GM12878 (cell line): ENCODE data around the gene FANK1. TPM values are rescaled to one million over a fixed set of nuclear protein-coding genes. Genes with fewer than 3 reads are reported as not detected.

ENCODE experiments used
- ATAC-seq: fragments of 200-7000 bp; cut with Tn5 transposase; 3 replicates; pipeline ENCODE4 v1.9.1; 2020; ENCODE audit warnings: mild to moderate bottlenecking, moderate library complexity
- BruUV-seq: library from RNA; stranded (reverse); fragments of 400-500 nt; replicated peaks from 2 replicates; lab custom pipeline; 2021; lab: Mats Ljungman, UMichigan
- CTCF ChIA-PET: fragments of 300-600 bp; sonication (Branson Sonifier 250); formaldehyde crosslinking; extraction: SDS; loops from one replicate; lab custom pipeline; 2021; ENCODE audit warnings: inconsistent platforms; lab: Yijun Ruan, JAX
- POLR2A ChIA-PET: fragments of 350-600 bp; formaldehyde crosslinking; extraction: SDS; loops from one replicate; lab custom pipeline; 2021; ENCODE audit warnings: inconsistent platforms; lab: Charles Lee
- RAD21 ChIA-PET: fragments of 300-600 bp; sonication (Branson Sonifier 250); formaldehyde crosslinking; loops from one replicate; lab custom pipeline; 2023; ENCODE audit warnings: antibody characterized with exemption; ENCODE audit not compliant: unreplicated experiment; lab: Charles Lee
- SMC1A ChIA-PET: fragments of 300-600 bp; sonication (Branson Sonifier 250); formaldehyde crosslinking; loops from one replicate; lab custom pipeline; 2023; ENCODE audit not compliant: unreplicated experiment, uncharacterized antibody; lab: Charles Lee
- DNase-seq: peaks from one replicate; pipeline ENCODE4 v3.0.0-alpha.2; 2011; ENCODE audit warnings: low read depth, low spot score
- FAIRE-seq: peaks from 3 replicates; lab custom pipeline; 2011; peaks lifted over from hg19 to GRCh38; lab: Jason Lieb, UNC
- H2AFZ ChIP-seq: 2 replicates; pipeline ENCODE4 v1.6.0; 2011; ENCODE audit warnings: low read depth, low read length, control low read depth; ENCODE audit not compliant: control insufficient read depth
- H3K27ac ChIP-seq: 2 replicates; pipeline ENCODE4 v1.5.1; 2011; ENCODE audit warnings: control low read depth; ENCODE audit not compliant: control insufficient read depth, insufficient read depth
- H3K27me3 ChIP-seq, 2 experiments: replicated peaks in 1 of 2; 2 replicates each; pipeline versions ENCODE4 v1.6.0 to v1.6.1; 2011; ENCODE audit warnings: low read length in 1 of 2; ENCODE audit not compliant: control insufficient read depth in 2 of 2, insufficient read depth in 2 of 2
- H3K36me3 ChIP-seq, 2 experiments: 2 replicates each; pipeline ENCODE4 v1.5.1; 2011; ENCODE audit warnings: low read length in 1 of 2; ENCODE audit not compliant: control insufficient read depth in 2 of 2, insufficient read depth in 2 of 2
- H3K4me1 ChIP-seq: 2 replicates; pipeline ENCODE4 v1.6.1; 2011; ENCODE audit warnings: mild to moderate bottlenecking, low read length, moderate library complexity, mixed read lengths; ENCODE audit not compliant: control insufficient read depth, insufficient read depth
- H3K4me2 ChIP-seq: 2 replicates; pipeline ENCODE4 v1.6.0; 2011; ENCODE audit warnings: control low read depth; ENCODE audit not compliant: control insufficient read depth, insufficient read depth
- H3K4me3 ChIP-seq: fragments of 200-600 bp; sonication (generic); 2 replicates; pipeline ENCODE4 v1.5.1; 2016
- H3K79me2 ChIP-seq: 2 replicates; pipeline ENCODE4 v1.6.0; 2011; ENCODE audit warnings: low read length; ENCODE audit not compliant: control insufficient read depth, insufficient read depth
- H3K9ac ChIP-seq: 2 replicates; pipeline ENCODE4 v1.8.0; 2011; ENCODE audit warnings: low read length, control low read depth, mixed read lengths; ENCODE audit not compliant: control insufficient read depth, insufficient read depth
- H3K9me3 ChIP-seq: replicated peaks from 3 replicates; pipeline ENCODE4 v1.5.1; 2011; ENCODE audit warnings: mild to moderate bottlenecking, low read length; ENCODE audit not compliant: control insufficient read depth, insufficient read depth
- H4K20me1 ChIP-seq: 2 replicates; pipeline ENCODE4 v1.6.0; 2011; ENCODE audit not compliant: control insufficient read depth, insufficient read depth
- DPF2 ChIP-seq: fragments of 450-650 bp; IDR thresholded peaks from 2 replicates; pipeline ENCODE4 v1.6.1; 2017; ENCODE audit warnings: mild to moderate bottlenecking
- ELK1 ChIP-seq: IDR thresholded peaks from 2 replicates; pipeline ENCODE4 v1.6.1; 2012; ENCODE audit warnings: low read depth, low read length, improper control_type of control experiment
- EZH2 ChIP-seq: IDR thresholded peaks from 2 replicates; pipeline ENCODE4 v1.6.1; 2012; ENCODE audit warnings: low read depth, mild to moderate bottlenecking, control low read depth, inconsistent platforms, low read length, borderline replicate concordance; ENCODE audit not compliant: control insufficient read depth
- GABPA ChIP-seq: IDR thresholded peaks from 2 replicates; pipeline ENCODE4 v1.6.1; 2014; ENCODE audit warnings: antibody characterized with exemption, low read depth, mild to moderate bottlenecking, inconsistent platforms
- HDGF ChIP-seq: fragments of 450-650 bp; IDR thresholded peaks from 2 replicates; pipeline ENCODE4 v1.6.1; 2016; ENCODE audit warnings: antibody characterized with exemption
- IKZF1 ChIP-seq: fragments of 450-650 bp; conservative IDR thresholded peaks from 2 replicates; pipeline ENCODE4 v1.6.1; 2017; ENCODE audit warnings: antibody characterized with exemption, mild to moderate bottlenecking
- NFXL1 ChIP-seq: fragments of 450-650 bp; IDR thresholded peaks from 2 replicates; pipeline ENCODE4 v1.6.1; 2017; ENCODE audit warnings: antibody characterized with exemption, mild to moderate bottlenecking, borderline replicate concordance
- SIN3A ChIP-seq: IDR thresholded peaks from 2 replicates; pipeline ENCODE4 v1.6.1; 2012; ENCODE audit warnings: low read depth, low read length, improper control_type of control experiment
- SIX5 ChIP-seq: IDR thresholded peaks from 2 replicates; pipeline ENCODE4 v1.6.1; 2011; ENCODE audit warnings: mild to moderate bottlenecking, low read depth, low read length, moderate library complexity; ENCODE audit not compliant: severe bottlenecking
- SMC3 ChIP-seq: IDR thresholded peaks from 2 replicates; pipeline ENCODE4 v1.6.1; 2011; ENCODE audit warnings: low read length, improper control_type of control experiment, borderline replicate concordance
- USF2 ChIP-seq: IDR thresholded peaks from 2 replicates; pipeline ENCODE4 v1.6.1; 2011; ENCODE audit warnings: low read depth, low read length, improper control_type of control experiment, borderline replicate concordance
- ZNF274 ChIP-seq: IDR thresholded peaks from one replicate; pipeline ENCODE4 v1.8.0; 2011; ENCODE audit not compliant: insufficient read length, insufficient read depth
- ZNF687 ChIP-seq: fragments of 450-650 bp; IDR thresholded peaks from 2 replicates; pipeline ENCODE4 v1.6.1; 2017; ENCODE audit warnings: mild to moderate bottlenecking, moderate library complexity
- WGBS: methylation state at CpG from one replicate; pipeline ENCODE4 v1.1.6; 2016; ENCODE audit warnings: low lambda C conversion rate; ENCODE audit not compliant: insufficient replicate concordance, insufficient coverage; ENCODE audit errors: missing lambda C conversion rate; 5-methylcytosine and 5-hydroxymethylcytosine counted together
- in situ Hi-C: fragments of 300-500 bp; cut with MboI; formaldehyde crosslinking; loops from 9 replicates; pipeline ENCODE4 v1.14.3; 2018; ENCODE audit warnings: mixed read lengths
- intact Hi-C: fragments of 100-400 bp; cut with micrococcal nuclease; formaldehyde crosslinking; loops from one replicate; pipeline ENCODE4 v1.14.2; 2022; ENCODE audit not compliant: unreplicated experiment
- polyA plus RNA-seq, 11 experiments: library from polyadenylated mRNA; depleted of rRNA in 4 of 11; unstranded in 6 of 11; stranded (reverse) in 5 of 11; fragments of >200 nt; fragmentation: Nextera tagmentation in 4 of 11; fragmentation: Illumina TruSeq in 1 of 11; extraction: Ambion mirVana in 4 of 11; extraction: Trizol in 1 of 11; gene quantifications; 1 replicate in 1 of 11; 2 replicates in 10 of 11; pipeline versions ENCODE4 v1.2.1 to v1.2.3, GENCODE V29; 2011 to 2016; ENCODE audit warnings: inconsistent platforms in 2 of 11, missing spikeins in 2 of 11, low read depth in 1 of 11
- total RNA-seq, 4 experiments: library from RNA; depleted of rRNA in 3 of 4; stranded (reverse); fragments of >200 nt in 3 of 4; fragmentation: Illumina TruSeq in 1 of 4; extraction: Trizol in 1 of 4; gene quantifications; 2 replicates each; pipeline versions ENCODE4 v1.2.1 to v1.2.3, GENCODE V29; 2013 to 2021

Gene FANK1
- total and polyA plus RNA-seq, 10 of the 15 experiments (the other 5 are each of a cell fraction or from before 2014, with no cell fraction given), result 0.07 to 0.16 (median 0.13) TPM; not detected in 6

GRCh38 chr10:125999694-126000093 lies 103.3 kb downstream of the FANK1 start:
- no peak overlapping the region for H3K4me3 ChIP-seq
- POLR2A ChIA-PET, result no interaction called here
- in situ Hi-C loops, result no loop called here
- intact Hi-C loops, result no loop called here
- no peak for FAIRE-seq
- no peaks in the 10 kb centered on the region for H4K20me1 ChIP-seq
- 12% methylated on average over 3 of the region's 3 CpGs for WGBS
- BruUV-seq, result no TSS peak
- CTCF ChIA-PET, result no interaction called here
- H3K4me1 ChIP-seq, result no peaks in the 10 kb centered on the region
- no peak overlapping the region for H3K4me2 ChIP-seq
- no peaks in the 10 kb centered on the region for H3K36me3 ChIP-seq
- ATAC-seq, result no peak
- RAD21 ChIA-PET, result no interaction called here
- H3K9me3 ChIP-seq, result no peaks in the 10 kb centered on the region
- DNase-seq, result no peak
- H3K79me2 ChIP-seq, result no peaks in the 10 kb centered on the region
- no peak for TF ChIP-seq HDGF
- no peak for TF ChIP-seq GABPA
- no peak for TF ChIP-seq USF2
- TF ChIP-seq IKZF1, result no peak
- no peak overlapping the region for H3K9ac ChIP-seq
- SMC1A ChIA-PET, result no interaction called here
- no peak overlapping the region for H2AFZ ChIP-seq
- H3K27me3 ChIP-seq, result no peaks in the 10 kb centered on the region
- no peak overlapping the region for H3K27ac ChIP-seq

- ChIA-PET POLR2A (no interaction called here), RAD21 (no interaction called here), SMC1A (no interaction called here), CTCF (no interaction called here)
- H3K4me2 ChIP-seq, result no peak overlapping the region
- FAIRE-seq (no peak), DNase-seq (no peak), ATAC-seq (no peak)
- no peak overlapping the region for H3K27ac ChIP-seq
- WGBS, result 61% methylated on average over 2 of the region's 2 CpGs
- H2AFZ ChIP-seq, result no peak overlapping the region
- H4K20me1 ChIP-seq, result no peaks in the 10 kb centered on the region
- H3K79me2 ChIP-seq, result no peaks in the 10 kb centered on the region
- H3K9me3 ChIP-seq, result no peaks in the 10 kb centered on the region
- intact Hi-C loops, result no loop called here
- H3K36me3 ChIP-seq, result no peaks in the 10 kb centered on the region
- in situ Hi-C loops, result no loop called here
- H3K4me1 ChIP-seq, result no peaks in the 10 kb centered on the region
- H3K9ac ChIP-seq, result no peak overlapping the region
- H3K27me3 ChIP-seq, result no peaks in the 10 kb centered on the region
- H3K4me3 ChIP-seq, result no peak overlapping the region
- no TSS peak for BruUV-seq
- TF ChIP-seq ZNF687 (no peak), DPF2 (no peak), SIX5 (no peak), SIN3A (no peak), ZNF274 (no peak), SMC3 (no peak), EZH2 (no peak), NFXL1 (no peak), ELK1 (no peak)
Measured at GRCh38 chr10:126001576-126001975, 105.2 kb downstream of the FANK1 start.
